ENCODE data around the gene PANK4. TPM values are rescaled to one million over a fixed set of nuclear protein-coding genes. Genes with fewer than 3 reads are reported as not detected.

PANK4 gene
- total and polyA plus RNA-seq, 10 of the 15 experiments (the other 5 are each of a cell fraction or from before 2014, with no cell fraction given), result 0.35 to 38.0 (median 18.6) TPM

GRCh38 chr1:2472109-2472508, 54.3 kb downstream of the PANK4 start (continued):
- TF ChIP-seq PRDM15 (CRISPR knock-in tag; IDR thresholded peaks at IDR 0.05) (no peak), BCL3 (IDR thresholded peaks at IDR 0.05; ENCODE audit: borderline replicate concordance, insufficient read depth, low read depth, low read length, poor library complexity, severe bottlenecking) (no peak), BHLHE40 (IDR thresholded peaks at IDR 0.05; ENCODE audit: borderline replicate concordance in 1 of 2, low read depth in 2 of 2, low read length in 1 of 2) (no peak), CHD2 (IDR thresholded peaks at IDR 0.05; ENCODE audit: borderline replicate concordance, low read depth, low read length) (no peak), ZNF384 (IDR thresholded peaks at IDR 0.05; ENCODE audit: borderline replicate concordance, low read depth, low read length) (no peak), BACH1 (IDR thresholded peaks at IDR 0.05; ENCODE audit: borderline replicate concordance) (no peak)

- ATAC-seq (no peak), FAIRE-seq (no peak), DNase-seq (ENCODE audit: low read depth, low spot score) (no peak)
- SMC1A ChIA-PET (ENCODE audit: uncharacterized antibody, unreplicated experiment), result no interaction called here
- WGBS (ENCODE audit: insufficient coverage, insufficient replicate concordance, low lambda C conversion rate, missing lambda C conversion rate), result 42% methylated on average over 13 of the region's 15 CpGs
- RAD21 ChIA-PET (ENCODE audit: unreplicated experiment), result no interaction called here
- no peaks in the 10 kb centered on the region for H3K36me3 ChIP-seq (ENCODE audit: control insufficient read depth in 2 of 2, insufficient read depth in 2 of 2, low read length in 1 of 2)
- POLR2A ChIA-PET, result no interaction called here
- H3K4me1 ChIP-seq (ENCODE audit: control insufficient read depth, insufficient read depth, low read length), result no peaks in the 10 kb centered on the region
- no peaks in the 10 kb centered on the region for H4K20me1 ChIP-seq (ENCODE audit: control insufficient read depth, insufficient read depth)
- no peak overlapping the region for H3K9ac ChIP-seq (ENCODE audit: control insufficient read depth, insufficient read depth, low read length)
- H3K27ac ChIP-seq (ENCODE audit: control insufficient read depth, insufficient read depth), result no peak overlapping the region
- CTCF ChIA-PET, result no interaction called here
- no peak overlapping the region for H3K4me3 ChIP-seq
- in situ Hi-C loops (cut with MboI), result no loop called here
- H3K27me3 ChIP-seq (replicated peaks in 1 of 2; ENCODE audit: control insufficient read depth in 2 of 2, insufficient read depth in 2 of 2, low read length in 1 of 2), result no peaks in the 10 kb centered on the region
- TF ChIP-seq NFIC (IDR thresholded peaks at IDR 0.05; ENCODE audit: low read depth, low read length) (no peak), CBFB (IDR thresholded peaks at IDR 0.05; ENCODE audit: low read depth) (no peak)
- intact Hi-C loops (cut with micrococcal nuclease; ENCODE audit: unreplicated experiment), result no loop called here
- H3K4me2 ChIP-seq (ENCODE audit: control insufficient read depth, insufficient read depth), result no peak overlapping the region
- no TSS peak for BruUV-seq (replicated peaks)
- no peak overlapping the region for H2AFZ ChIP-seq (ENCODE audit: control insufficient read depth, low read depth, low read length)
- H3K9me3 ChIP-seq (replicated peaks; ENCODE audit: control insufficient read depth, insufficient read depth, low read length), result no peaks in the 10 kb centered on the region
- H3K79me2 ChIP-seq (ENCODE audit: control insufficient read depth, insufficient read depth, low read length), result no peaks in the 10 kb centered on the region
These were observed 54.8 kb downstream of the PANK4 start for GRCh38 chr1:2471587-2472001.

All from GM12878 (cell line).